Measurements from ENCODE around the gene PLEKHA1.
A peak's percentile ranks its signal among the peaks of the same experiment; 100 is the strongest.

The PLEKHA1 gene

GRCh38 chr10:122374237-122374858 is at the start of gene PLEKHA1:
Gene PLEKHA1, plus strand, starts transcription at chr10:122374708. Its CDS starts 18,493 bp downstream, at chr10:122393201.
- DNase-seq: peak; percentile 80

GRCh38 chr10:122325235-122325634 is 49.3 kb upstream of the PLEKHA1 start:
- no peak for DNase-seq

- DNase-seq: no peak
These were observed 48.1 kb upstream of the PLEKHA1 start for GRCh38 chr10:122326385-122326784.

DNA sequence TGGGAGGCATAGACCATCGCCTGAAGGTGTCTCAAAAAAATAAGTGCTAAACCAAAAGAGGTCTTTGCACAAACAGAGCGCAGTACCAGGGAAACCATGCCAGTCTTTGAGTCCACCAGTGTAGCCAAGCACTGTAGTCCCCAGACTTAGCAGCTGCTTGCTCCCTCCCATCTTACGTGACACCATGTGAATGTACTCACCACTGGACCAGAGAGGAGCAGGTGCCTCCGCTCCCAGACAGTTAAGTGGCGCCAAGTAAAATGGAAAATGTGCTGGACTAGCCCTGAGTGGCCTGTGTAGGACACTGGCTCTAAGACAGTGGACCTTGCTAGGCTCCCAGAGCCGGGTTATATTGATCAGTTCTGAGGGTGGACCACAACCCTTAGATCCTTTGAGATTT is 47.7 kb upstream of the PLEKHA1 start:
- DNase-seq: no peak

DNA sequence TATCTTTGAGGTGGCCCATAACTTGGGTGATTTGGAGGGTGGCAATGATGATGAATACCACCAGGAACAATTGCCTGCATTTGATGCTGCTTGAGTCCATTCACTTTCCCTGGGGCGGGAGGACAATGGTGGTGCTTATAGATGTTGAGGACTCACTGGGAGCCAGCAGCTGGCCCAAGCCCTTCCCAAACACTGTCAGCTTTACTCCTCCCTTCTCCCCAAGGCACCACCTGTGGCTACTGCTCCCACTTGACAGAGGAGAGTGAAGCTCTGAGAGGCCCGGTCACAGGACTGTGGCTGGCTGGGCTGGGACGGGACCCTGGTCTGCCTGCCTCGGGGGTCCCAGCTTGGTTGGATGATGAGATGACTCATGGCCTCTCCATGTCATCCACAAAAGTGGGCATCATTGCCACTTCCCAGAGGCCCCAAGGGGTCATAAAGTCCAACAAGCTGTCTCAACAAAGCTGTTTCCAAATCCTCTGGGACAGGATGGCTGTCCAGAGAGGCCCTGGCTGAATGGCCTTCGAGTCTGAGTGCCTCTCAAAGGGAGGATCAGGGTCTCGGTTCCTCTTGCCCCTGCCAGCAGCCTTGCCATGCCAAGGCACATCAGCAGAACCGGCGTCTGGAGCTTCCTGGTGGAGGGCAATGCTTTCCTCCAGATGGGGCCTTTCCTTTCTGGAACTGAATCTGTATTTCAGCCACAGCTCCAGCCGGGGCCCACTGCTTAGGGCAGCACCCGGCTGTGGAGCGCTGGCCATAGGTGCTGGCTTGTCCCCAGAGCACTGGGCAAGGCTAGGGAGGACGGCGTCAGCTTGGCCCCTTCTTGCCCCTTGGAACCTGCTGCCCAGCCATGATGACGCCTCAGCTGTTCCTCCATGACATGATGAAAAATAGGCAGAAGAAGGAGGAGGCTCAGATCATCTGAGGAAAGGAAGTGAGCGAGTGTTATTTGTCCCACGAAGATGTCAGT is 47.0 kb upstream of the PLEKHA1 start:
- DNase-seq: no peak

DNA sequence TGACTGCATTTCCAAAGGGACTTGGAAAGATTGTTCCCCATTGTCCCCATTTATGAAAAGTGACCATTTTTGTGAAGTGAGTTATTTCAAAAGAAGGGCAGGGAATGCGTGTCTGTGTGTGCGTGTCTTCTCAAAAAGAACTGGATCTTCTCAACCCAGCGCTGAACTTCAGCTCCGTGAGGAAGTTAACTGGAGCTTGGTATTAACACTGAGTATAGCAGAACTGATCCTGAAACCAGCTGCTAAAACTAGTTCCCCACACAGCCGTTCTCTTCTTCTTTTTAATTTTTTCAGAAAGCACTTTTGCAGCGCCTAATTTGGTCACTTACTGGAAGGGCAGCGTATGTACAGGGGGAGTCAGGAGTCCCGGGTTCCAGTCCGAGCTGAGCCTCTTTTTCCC is 45.8 kb upstream of the PLEKHA1 start:
- DNase-seq: no peak

GRCh38 chr10:122329416-122329815 is 45.1 kb upstream of the PLEKHA1 start:
- DNase-seq: no peak

GRCh38 chr10:122331100-122331499 is 43.4 kb upstream of the PLEKHA1 start:
- no peak for DNase-seq

DNA sequence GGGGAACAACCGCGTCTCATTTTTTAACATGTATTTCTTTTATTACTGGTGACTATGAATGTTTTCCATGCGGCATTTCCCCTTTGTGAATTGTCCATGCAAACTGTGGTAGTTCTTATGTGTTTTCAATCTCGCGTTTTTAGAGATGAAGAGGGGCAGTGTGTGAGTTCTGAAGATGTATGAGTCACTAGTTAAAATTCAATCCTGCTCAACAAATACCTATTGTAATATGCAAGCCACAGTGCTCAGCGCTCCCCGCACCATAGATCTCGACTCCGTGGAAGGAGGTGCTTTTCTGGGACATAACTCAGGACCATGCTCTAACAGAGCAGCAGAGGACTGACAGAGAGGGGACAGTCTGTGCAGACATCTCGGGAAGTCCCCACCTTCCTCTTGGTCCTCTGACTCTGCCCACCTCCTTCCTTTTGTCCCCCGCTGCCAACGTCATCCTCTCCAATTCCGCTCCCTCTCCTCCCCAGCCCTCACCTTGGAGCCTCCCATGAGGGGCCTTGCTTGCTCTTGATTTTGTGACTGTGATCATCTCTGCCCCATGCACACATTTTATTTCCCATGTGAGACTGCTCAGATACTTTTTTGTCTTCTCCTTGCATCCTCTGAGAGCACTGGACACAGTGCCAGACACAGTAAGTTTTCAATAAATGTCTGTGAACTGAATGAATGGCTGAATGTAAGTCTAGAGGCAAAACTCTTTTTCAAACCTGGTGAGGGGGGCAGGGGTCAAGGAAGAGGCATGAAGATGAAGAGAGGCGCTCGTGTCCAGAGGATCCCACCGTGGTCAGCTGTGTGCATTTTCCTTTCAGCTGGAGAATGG is 42.7 kb upstream of the PLEKHA1 start:
- no peak for DNase-seq

DNA sequence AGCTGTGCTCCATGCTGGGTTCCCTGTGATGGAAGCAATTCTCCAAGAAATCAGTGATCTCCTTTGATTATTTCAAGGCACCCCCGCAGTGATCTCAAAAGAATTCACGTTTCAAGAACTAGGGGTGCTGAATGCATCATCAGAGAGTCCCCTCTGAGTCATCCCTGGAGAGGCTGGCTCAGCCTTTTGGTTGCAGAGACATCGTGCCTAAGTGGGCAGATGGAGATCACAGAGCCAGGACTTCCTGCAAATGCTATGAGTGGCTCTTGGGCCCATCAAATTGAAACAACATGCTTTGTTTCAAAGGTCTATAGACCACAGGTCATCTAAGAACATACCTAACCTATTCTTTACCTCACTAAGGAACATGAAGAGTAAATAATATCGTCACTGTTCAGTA is 41.5 kb upstream of the PLEKHA1 start:
- DNase-seq: no peak

GRCh38 chr10:122336332-122336731 is 38.2 kb upstream of the PLEKHA1 start:
- no peak for DNase-seq

- no peak for DNase-seq
These were observed 37.5 kb upstream of the PLEKHA1 start for GRCh38 chr10:122336961-122337360.

GRCh38 chr10:122338609-122339441 is 35.7 kb upstream of the PLEKHA1 start:
- no peak for DNase-seq

GRCh38 chr10:122341141-122341810 is 33.2 kb upstream of the PLEKHA1 start:
- DNase-seq: no peak

DNA sequence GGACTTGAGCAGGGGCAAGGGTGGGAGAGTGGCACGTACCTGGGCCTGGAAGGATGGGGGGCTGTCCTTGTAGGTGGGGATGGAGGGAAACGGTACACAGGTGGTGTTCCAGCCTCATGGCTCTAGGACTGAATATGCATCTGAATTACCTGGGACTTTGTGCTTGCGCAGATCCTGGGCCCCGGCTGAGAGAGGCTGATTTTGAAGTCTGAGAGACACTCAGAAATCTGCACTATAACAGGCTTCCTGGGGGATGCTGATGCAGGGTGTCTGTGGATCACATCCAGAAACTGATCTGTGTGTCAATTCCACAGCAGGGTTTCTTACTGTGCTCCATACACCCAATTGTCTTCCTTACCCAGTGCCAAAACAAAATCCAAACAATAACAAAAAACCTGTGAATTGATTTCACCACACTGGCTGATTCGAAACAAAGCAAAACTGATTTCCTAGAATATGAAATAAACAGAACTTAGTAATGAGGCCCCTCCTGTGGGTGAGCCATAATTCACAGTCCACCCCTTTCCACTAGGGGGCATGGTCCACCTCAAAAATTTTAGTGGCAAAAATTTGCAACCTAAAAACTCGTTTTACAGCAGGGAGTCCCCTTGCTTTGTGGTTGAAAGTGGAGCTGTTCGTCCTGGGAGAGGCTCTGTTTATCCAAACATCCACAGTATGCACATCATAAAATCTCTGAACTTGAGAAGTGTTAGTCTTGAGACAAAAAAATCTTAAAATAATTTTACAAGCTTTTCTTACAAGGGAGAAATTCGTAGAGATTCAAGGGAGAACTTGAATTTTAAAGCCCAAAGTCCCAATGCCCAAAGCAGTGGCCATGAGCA is 32.0 kb upstream of the PLEKHA1 start:
- no peak for DNase-seq

GRCh38 chr10:122343135-122343800 is 31.2 kb upstream of the PLEKHA1 start:
- DNase-seq: no peak

DNA sequence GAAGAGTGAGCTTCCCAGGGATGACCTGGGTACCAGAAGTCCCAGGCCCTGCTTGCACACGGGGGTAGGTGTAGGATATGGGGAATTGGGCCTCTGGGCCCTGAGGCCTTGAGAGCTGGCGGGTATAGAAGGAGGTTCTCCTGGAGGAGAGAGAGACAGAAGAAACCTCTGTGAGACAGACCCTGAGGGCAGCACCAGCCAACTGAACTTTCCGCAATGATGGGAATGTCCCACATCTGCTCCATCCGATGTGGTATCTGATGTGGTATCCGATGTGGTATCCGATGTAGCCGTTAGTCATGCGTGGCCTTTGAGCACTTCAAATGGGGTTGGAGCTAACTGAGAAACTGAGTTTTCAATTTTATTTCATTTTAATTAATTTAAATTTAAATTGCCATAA is 30.6 kb upstream of the PLEKHA1 start:
- DNase-seq: no peak

DNA sequence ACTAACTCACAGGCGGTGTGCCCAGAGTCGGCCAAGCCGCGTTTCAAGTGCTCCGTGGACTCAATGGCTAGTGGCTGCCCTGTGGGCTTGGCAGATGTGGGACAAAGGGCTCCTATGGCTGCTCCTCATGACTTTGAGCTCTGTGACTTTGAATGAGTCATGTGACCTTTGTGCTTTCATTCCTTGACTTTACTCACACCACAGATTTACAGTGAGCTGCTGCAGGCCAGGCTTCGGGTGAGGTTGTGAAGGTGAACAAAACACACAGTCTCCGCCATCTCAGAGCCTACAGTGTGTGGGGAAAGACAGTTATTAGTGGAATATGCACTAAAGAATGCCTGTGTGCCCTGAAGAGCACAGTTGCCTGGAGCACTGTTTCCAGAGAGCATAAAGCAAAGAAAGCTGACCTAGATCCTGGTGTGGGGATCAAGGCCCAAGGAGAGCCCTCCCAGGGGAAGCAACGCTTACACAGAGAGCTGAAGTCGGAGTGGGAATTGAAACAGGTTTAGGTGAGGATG is 29.7 kb upstream of the PLEKHA1 start:
- no peak for DNase-seq

DNA sequence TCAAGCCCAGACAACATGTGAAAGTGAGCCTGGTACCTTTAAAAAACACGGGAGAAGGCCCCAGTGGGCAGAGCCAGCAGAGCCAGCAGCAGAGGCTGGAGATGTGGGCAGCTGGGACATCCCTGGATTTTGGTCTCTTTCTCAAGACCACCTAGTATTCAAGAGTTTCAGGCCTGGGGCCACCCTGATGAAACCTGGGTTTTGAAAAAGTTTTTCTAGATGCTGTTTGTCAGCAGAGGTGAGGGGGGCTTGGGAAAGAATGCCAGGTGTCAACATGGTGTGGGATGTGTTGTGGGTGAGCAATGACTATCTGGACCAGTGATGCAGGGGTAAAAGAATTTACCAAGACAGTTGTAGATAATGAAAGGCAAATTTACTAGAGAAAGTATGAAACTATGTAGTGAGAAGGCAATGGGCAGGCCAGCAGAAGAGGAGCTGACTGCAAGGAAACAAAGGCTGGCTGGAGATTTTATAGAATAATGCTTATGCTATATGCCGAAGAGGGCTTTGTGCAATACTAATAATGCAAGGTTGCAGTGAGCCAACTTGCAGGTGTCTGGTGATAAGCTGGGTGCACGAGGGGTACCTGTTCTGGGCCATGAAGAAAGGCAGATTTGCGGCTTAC is 28.1 kb upstream of the PLEKHA1 start:
- no peak for DNase-seq
